Measurements from ENCODE around the gene GPRC5A.
A peak's percentile ranks its signal among the peaks of the same experiment; 100 is the strongest.
"Not testable (repeated sequence)": the region's sequence is repeated elsewhere in the genome, so short reads cannot be mapped to it uniquely, and the experiment has no call there.

The GPRC5A gene

GRCh38 chr12:12891080-12891880, at the start of gene GPRC5A:
GPRC5A (plus strand) TSS chr12:12891562; CDS start chr12:12908250, 16,688 bp downstream.
- DNase-seq: peak; percentile 70

- DNase-seq: no peak
Observed at GRCh38 chr12:12845794-12846243, 45.5 kb upstream of the GPRC5A start.

- DNase-seq: not testable (repeated sequence)
Observed at GRCh38 chr12:12846780-12847179, 44.6 kb upstream of the GPRC5A start.

- no peak for DNase-seq
Observed at GRCh38 chr12:12853435-12853834, 37.9 kb upstream of the GPRC5A start.

- no peak for DNase-seq
Observed at GRCh38 chr12:12859690-12860089, 31.7 kb upstream of the GPRC5A start.

- DNase-seq: no peak
Observed at GRCh38 chr12:12864243-12864642, 27.1 kb upstream of the GPRC5A start.

GRCh38 chr12:12868477-12869235, 22.7 kb upstream of the GPRC5A start:
- no peak for DNase-seq

- no peak for DNase-seq
Observed at GRCh38 chr12:12870465-12870864, 20.9 kb upstream of the GPRC5A start.

GRCh38 chr12:12871587-12872138, 19.7 kb upstream of the GPRC5A start:
- no peak for DNase-seq

- no peak for DNase-seq
Observed at GRCh38 chr12:12872139-12872933, 19.0 kb upstream of the GPRC5A start.

- DNase-seq: no peak
Observed at GRCh38 chr12:12872934-12873275, 18.5 kb upstream of the GPRC5A start.

- DNase-seq: no peak
Observed at GRCh38 chr12:12874029-12874428, 17.3 kb upstream of the GPRC5A start.

GRCh38 chr12:12875301-12875700, 16.1 kb upstream of the GPRC5A start:
- not testable (repeated sequence) for DNase-seq

- no peak for DNase-seq
Observed at GRCh38 chr12:12877153-12877768, 14.1 kb upstream of the GPRC5A start.

GRCh38 chr12:12877781-12878455, 13.4 kb upstream of the GPRC5A start:
- DNase-seq: no peak

- no peak for DNase-seq
Observed at GRCh38 chr12:12880537-12880936, 10.8 kb upstream of the GPRC5A start.

- DNase-seq: no peak
Observed at GRCh38 chr12:12881151-12881909, 10.0 kb upstream of the GPRC5A start.

GRCh38 chr12:12882288-12882687, 9.1 kb upstream of the GPRC5A start:
- DNase-seq: no peak

GRCh38 chr12:12883369-12884001, 7.9 kb upstream of the GPRC5A start:
- DNase-seq: no peak

GRCh38 chr12:12885096-12885792, 6.1 kb upstream of the GPRC5A start:
- DNase-seq: no peak
